Lower lobe of right lung (tissue), 2 donors: ENCODE measurements around the gene STIMATE. TPM values are rescaled to one million over a fixed set of nuclear protein-coding genes. Genes with fewer than 3 reads are reported as not detected.

ENCODE experiments used
- ATAC-seq, 2 donors: fragments of 200-7000 bp; cut with Tn5 transposase; one replicate each; pipeline ENCODE4 v1.9.1; 2020 to 2022; ENCODE audit warnings: mild to moderate bottlenecking in 2 of 2, moderate library complexity in 2 of 2
- DNase-seq: peaks from one replicate; pipeline ENCODE4 v3.0.0-alpha.2; 2020
- H3K27ac ChIP-seq: fragments of 200-600 bp; one replicate; pipeline ENCODE4 v1.8.0; 2022
- H3K27me3 ChIP-seq: fragments of 200-600 bp; one replicate; pipeline ENCODE4 v1.8.0; 2022; ENCODE audit warnings: low read depth
- H3K36me3 ChIP-seq: fragments of 200-600 bp; one replicate; pipeline ENCODE4 v1.8.0; 2022; ENCODE audit warnings: mild to moderate bottlenecking
- H3K4me1 ChIP-seq: fragments of 200-600 bp; one replicate; pipeline ENCODE4 v1.8.0; 2022
- H3K4me3 ChIP-seq: fragments of 200-600 bp; one replicate; pipeline ENCODE4 v1.8.0; 2022; ENCODE audit warnings: mild to moderate bottlenecking
- H3K9me3 ChIP-seq: fragments of 200-600 bp; one replicate; pipeline ENCODE4 v1.8.0; 2022
- intact Hi-C: fragments of 100-400 bp; cut with DNase I; formaldehyde crosslinking; loops from one replicate; pipeline ENCODE4 v1.11.0; 2022
- microRNA-seq: library from miRNA; unstranded; fragments of <30 nt; microRNA quantifications from one replicate; pipeline ENCODE4 v1.2.0, GENCODE V29; 2020; ENCODE audit warnings: borderline number of aligned reads
- total RNA-seq: library from RNA; stranded (reverse); fragmentation: NEBNext Ultra II Directional; extraction: Animal tissue kit (Norgen Biotek cat#: 25700); gene quantifications from one replicate; pipeline ENCODE4 v1.2.1, GENCODE V29; 2021
- TF ChIP-seq, protein P1 (sequence below): fragments of 200-600 bp; IDR thresholded peaks from one replicate; pipeline ENCODE4 v1.8.0; 2022; ENCODE audit warnings: antibody characterized with exemption, mild to moderate bottlenecking
- donor health status: DM: no; HTN: yes; CAD: no; lungs with severe emphysema.

STIMATE gene
- total RNA-seq, 1 donor from 2014 or later, result 42.4 TPM

DNA sequence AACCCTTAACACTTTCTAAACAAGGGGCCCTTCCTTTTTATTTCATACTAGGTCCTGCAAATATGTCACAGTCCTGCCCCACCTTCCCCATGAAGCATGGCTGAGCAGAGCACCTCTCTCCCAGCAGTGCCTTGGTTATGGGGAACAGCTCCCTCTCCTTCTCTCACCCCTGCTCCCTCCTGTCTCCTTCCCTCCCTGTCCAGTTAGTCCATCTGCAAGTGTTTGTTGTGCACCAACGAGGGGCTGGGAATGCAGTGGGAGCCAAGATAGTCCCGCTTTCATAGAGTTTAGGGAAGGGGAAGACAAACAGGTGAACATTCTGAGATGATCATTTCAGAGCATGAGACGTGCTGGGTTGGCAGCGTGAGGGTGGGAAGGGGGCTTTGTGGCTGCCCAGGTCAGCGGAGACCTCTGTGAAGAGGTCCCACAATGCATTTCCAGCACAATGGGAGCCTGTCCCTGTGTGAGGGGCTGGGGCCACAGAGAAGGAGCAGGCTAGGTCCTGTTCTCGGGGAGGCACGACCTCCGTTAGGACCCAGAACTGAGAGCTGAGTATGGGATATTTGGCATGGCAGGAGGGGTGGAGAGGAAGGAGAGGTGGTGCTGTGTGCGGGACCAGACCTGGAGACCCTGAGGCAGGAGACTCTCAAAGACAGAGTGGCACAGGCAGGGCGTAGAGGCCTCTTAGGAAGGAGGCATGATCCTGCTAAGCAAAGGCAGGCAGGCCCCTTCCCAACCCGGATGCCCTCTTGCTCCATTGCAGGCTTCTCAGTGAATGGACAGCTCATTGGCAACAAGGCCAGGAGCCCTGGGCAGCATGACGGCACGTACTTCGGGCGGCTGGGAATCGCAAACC, 108.2 kb downstream of the STIMATE start:
- Histone ChIP-seq H3K36me3 (no peaks in the 10 kb centered on the region), H3K9me3 (no peaks in the 10 kb centered on the region), H3K27me3 (no peaks in the 10 kb centered on the region), H3K4me3 (no peak overlapping the region), H3K27ac (no peak overlapping the region), H3K4me1 (no peaks in the 10 kb centered on the region)
- intact Hi-C loops, result no loop called here
- TF ChIP-seq, protein P1, sequence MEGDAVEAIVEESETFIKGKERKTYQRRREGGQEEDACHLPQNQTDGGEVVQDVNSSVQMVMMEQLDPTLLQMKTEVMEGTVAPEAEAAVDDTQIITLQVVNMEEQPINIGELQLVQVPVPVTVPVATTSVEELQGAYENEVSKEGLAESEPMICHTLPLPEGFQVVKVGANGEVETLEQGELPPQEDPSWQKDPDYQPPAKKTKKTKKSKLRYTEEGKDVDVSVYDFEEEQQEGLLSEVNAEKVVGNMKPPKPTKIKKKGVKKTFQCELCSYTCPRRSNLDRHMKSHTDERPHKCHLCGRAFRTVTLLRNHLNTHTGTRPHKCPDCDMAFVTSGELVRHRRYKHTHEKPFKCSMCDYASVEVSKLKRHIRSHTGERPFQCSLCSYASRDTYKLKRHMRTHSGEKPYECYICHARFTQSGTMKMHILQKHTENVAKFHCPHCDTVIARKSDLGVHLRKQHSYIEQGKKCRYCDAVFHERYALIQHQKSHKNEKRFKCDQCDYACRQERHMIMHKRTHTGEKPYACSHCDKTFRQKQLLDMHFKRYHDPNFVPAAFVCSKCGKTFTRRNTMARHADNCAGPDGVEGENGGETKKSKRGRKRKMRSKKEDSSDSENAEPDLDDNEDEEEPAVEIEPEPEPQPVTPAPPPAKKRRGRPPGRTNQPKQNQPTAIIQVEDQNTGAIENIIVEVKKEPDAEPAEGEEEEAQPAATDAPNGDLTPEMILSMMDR, result no peak
- DNase-seq (peak; percentile 6), ATAC-seq (no peak)

DNA sequence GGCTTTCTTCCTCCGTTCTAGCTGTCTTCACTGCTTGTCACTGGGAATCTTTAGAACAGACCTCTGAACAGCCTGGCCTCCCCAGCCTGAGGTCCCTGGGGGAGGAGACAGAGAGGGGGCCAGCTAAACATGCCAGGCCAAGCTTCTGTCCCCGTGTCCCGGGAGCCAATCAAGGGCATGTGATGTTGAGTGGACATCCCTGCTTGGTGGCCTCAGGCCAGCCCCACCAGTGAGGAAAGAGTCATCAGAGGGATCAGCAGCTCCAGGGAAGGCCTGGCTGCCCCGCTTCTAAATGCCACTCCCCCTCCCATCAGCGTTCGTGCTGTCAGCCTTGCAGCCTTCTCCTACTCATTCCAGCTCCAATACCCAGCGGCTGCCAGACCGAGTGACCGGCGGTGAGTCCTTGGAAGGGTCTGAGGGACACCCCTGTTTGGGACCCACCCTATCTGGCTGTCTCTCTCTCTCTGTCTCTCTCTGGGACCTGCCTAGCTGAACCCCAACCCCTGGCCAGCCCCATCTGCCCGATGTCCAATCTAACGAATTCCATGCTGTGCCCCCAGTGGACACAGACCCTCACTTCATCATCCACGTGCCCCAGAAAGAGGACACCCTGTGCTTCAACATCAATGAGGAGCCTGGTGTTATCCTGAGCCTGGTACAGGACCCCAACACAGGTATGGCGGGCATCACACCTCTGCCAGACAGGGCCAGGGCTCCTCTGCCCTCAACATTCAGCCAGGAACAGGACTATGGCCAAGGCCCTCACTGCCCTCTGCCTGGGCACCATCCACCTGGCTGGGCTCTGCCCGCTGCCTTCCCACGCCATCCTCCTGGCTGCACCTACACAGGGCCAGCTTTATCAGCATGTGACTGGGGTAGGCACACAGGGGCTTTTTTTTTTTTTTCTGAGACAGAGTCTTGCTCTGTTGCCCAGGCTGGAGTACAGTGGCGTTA, 109.4 kb downstream of the STIMATE start:
- ATAC-seq (no peak), DNase-seq (peak; percentile 42)
- Histone ChIP-seq H3K4me1 (no peaks in the 10 kb centered on the region), H3K4me3 (no peak overlapping the region), H3K27me3 (no peaks in the 10 kb centered on the region), H3K27ac (no peak overlapping the region), H3K9me3 (no peaks in the 10 kb centered on the region), H3K36me3 (no peaks in the 10 kb centered on the region)
- intact Hi-C loops, result no loop called here
- TF ChIP-seq, protein P1, result no peak

DNA sequence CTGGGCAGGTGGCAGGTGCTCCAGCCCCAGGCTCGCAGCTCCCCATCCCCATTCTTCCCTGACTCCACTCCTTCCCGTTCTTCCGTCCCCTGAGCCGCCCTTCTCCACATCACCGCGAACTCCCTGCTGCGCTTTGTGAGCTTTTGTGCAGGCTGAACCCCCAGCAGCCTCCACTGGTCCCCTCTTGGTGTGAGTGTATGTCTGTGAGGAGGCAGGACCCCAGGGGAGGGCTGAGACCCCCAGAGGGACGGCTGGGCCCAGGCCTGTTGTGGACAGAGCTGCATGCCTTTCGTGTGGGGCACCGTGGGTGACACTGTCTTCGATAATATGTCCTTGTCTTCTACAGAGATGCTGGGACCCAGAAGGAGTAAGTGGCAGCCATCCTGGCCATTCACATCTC, 110.1 kb downstream of the STIMATE start:
- H3K27me3 ChIP-seq, result no peaks in the 10 kb centered on the region
- H3K4me1 ChIP-seq, result no peaks in the 10 kb centered on the region
- intact Hi-C loops, result no loop called here
- peak; percentile 28 for DNase-seq
- H3K27ac ChIP-seq, result no peak overlapping the region
- H3K4me3 ChIP-seq, result no peak overlapping the region
- H3K36me3 ChIP-seq, result no peaks in the 10 kb centered on the region
- H3K9me3 ChIP-seq, result no peaks in the 10 kb centered on the region
- TF ChIP-seq, protein P1, result no peak
- ATAC-seq, result no peak

Small RNA genes lying within 50 kb of the gene (microRNA-seq; reads per million reads assigned to microRNA genes)
- not detected for gene MIR8064

Other genes with a start within 250 kb of the STIMATE start
- 88.3 TPM for gene PBRM1, start 211.6 kb downstream of the STIMATE start, total RNA-seq
- gene GNL3, start 211.5 kb downstream of the STIMATE start, total RNA-seq, result 35.2 TPM
- gene GLT8D1, start 191.8 kb downstream of the STIMATE start, total RNA-seq, result 37.1 TPM
- 74.6 TPM for gene SPCS1, start 191.4 kb downstream of the STIMATE start, total RNA-seq
- gene NEK4, start 126.6 kb downstream of the STIMATE start, total RNA-seq, result 25.1 TPM
- not detected for gene ITIH1, start 119.9 kb downstream of the STIMATE start, total RNA-seq
- 4.5 TPM for gene ITIH3, start 102.8 kb downstream of the STIMATE start, total RNA-seq
- gene ITIH4, start 66.9 kb downstream of the STIMATE start, total RNA-seq, result 23.7 TPM
- gene MUSTN1, start 62.5 kb downstream of the STIMATE start, total RNA-seq, result 7.3 TPM
- 17.3 TPM for gene SFMBT1, start 148.5 kb upstream of the STIMATE start, total RNA-seq
- gene RFT1, start 232.9 kb upstream of the STIMATE start, total RNA-seq, result 18.3 TPM